GM23248 (cell line): ENCODE data around the gene CLDN22.

Experiments used
- EZH2 ChIP-seq: fragments of 200-600 bp; sonication (generic); IDR thresholded peaks from 2 replicates; pipeline ENCODE4 v1.6.1; 2018; ENCODE audit warnings: antibody characterized with exemption, mild to moderate bottlenecking; ENCODE audit not compliant: insufficient read depth, poor library complexity, severe bottlenecking
- EZH2phosphoT487 ChIP-seq: fragments of 200-600 bp; sonication (generic); IDR thresholded peaks from 2 replicates; pipeline ENCODE4 v1.6.1; 2018; ENCODE audit warnings: antibody characterized with exemption, moderate library complexity, mild to moderate bottlenecking, low read depth; ENCODE audit not compliant: insufficient read depth

- TF ChIP-seq EZH2phosphoT487 (no peak), EZH2 (no peak)
Observed at GRCh38 chr4:183286590-183287308, 33.3 kb downstream of the CLDN22 start.
